ENCODE results near the gene CHST14. TPM values are rescaled to one million over a fixed set of nuclear protein-coding genes. Genes with fewer than 3 reads are reported as not detected.

Gene CHST14
- total RNA-seq = 23.4 and 23.8 TPM in 2 replicates

GRCh38 chr15:40470423-40471104 lies at the start of gene CHST14:
CHST14 (plus strand) TSS chr15:40470984; CDS start chr15:40471214, 230 bp downstream.

GRCh38 chr15:40440743-40441564 lies 29.8 kb upstream of the CHST14 start, which contains the start of gene BAHD1:
BAHD1 (plus strand) TSS chr15:40440953; CDS start chr15:40458465, 17,512 bp downstream.

Other genes with a start within 250 kb of the CHST14 start
- gene PAK6, start 231.9 kb upstream of the CHST14 start, total RNA-seq = not detected in 2 replicates
- gene ANKRD63, start 187.9 kb upstream of the CHST14 start, total RNA-seq = not detected in 2 replicates
- gene PLCB2, start 163.0 kb upstream of the CHST14 start, total RNA-seq = 0.10 and 0.25 TPM in 2 replicates
- gene INAFM2, start 147.3 kb upstream of the CHST14 start, total RNA-seq = 11.4 and 12.9 TPM in 2 replicates
- 0.44 and 1.3 TPM in 2 replicates for gene CCDC9B, start 130.0 kb upstream of the CHST14 start, total RNA-seq
- gene PHGR1, start 120.0 kb upstream of the CHST14 start, total RNA-seq = not detected in 2 replicates
- 0.10 and 0.19 TPM in 2 replicates for gene DISP2, start 112.8 kb upstream of the CHST14 start, total RNA-seq
- gene KNSTRN, start 88.3 kb upstream of the CHST14 start, total RNA-seq = 6.9 and 9.6 TPM in 2 replicates
- gene IVD, start 65.2 kb upstream of the CHST14 start, total RNA-seq = 39.0 and 41.2 TPM in 2 replicates
- gene BAHD1, start 30.0 kb upstream of the CHST14 start, total RNA-seq = 10.0 and 11.9 TPM in 2 replicates
- gene CCDC32, start 94.1 kb downstream of the CHST14 start, total RNA-seq = 17.5 and 17.6 TPM in 2 replicates
- gene RPUSD2, start 98.3 kb downstream of the CHST14 start, total RNA-seq = 6.0 and 7.8 TPM in 2 replicates
- 1.1 and 1.2 TPM in 2 replicates for gene KNL1, start 123.3 kb downstream of the CHST14 start, total RNA-seq
- gene RAD51, start 224.2 kb downstream of the CHST14 start, total RNA-seq = 1.7 and 2.7 TPM in 2 replicates

Measured in cardiac ventricle fibroblast (primary cell).